Epidermal melanocyte (primary cell): ENCODE data around the gene SLCO4A1.
A peak's percentile ranks its signal among the peaks of the same experiment; 100 is the strongest.

Experiments
- DNase-seq: peaks from one replicate; pipeline ENCODE4 v3.0.0; 2011; ENCODE audit warnings: low spot score; ENCODE audit not compliant: insufficient read length

The SLCO4A1 gene

GRCh38 chr20:62664019-62664971 is 22.0 kb downstream of the SLCO4A1 start:
- DNase-seq: no peak

- no peak for DNase-seq
Observed at GRCh38 chr20:62665153-62665754, 23.0 kb downstream of the SLCO4A1 start.

DNA sequence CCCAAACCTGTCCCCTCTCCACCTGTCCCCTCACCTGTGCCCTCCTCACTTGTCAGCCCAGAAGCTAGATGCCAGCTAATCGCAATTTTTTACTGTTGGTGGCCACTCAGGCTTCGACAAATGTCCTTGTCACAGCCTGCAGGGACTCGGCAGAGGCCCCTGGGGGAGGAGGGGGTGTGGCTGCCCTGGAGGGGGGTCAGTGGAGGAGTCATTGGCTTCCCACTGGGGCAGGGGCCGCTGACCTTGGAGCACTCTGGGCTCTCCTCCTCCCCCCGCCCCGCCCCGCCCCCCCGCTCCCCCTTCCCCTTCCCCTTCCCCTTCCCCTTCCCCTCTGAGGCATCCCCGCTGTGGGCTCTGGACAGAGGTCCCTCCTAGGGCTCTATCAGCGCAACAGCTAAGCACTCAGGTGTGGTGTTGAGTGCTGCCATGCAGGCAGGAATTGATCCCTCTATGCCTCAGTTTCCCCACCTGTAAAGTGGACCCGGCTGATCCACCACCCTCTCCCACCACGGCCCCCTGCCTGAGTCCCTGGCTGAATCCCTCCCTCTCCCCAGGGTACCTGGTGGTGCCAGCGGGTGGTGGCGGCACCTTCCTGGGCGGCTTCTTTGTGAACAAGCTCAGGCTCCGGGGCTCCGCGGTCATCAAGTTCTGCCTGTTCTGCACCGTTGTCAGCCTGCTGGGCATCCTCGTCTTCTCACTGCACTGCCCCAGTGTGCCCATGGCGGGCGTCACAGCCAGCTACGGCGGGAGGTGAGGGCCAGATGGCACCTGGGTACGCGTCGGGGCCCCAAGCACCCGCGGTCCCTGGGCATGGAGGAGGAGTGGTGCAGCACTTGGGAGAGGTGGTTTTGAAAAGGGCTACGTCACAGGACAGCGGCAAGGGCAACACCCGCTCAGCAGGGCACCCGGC is 23.8 kb downstream of the SLCO4A1 start:
- no peak for DNase-seq

- DNase-seq: peak; percentile 76
Observed at GRCh38 chr20:62666736-62667529, 24.6 kb downstream of the SLCO4A1 start.

DNA sequence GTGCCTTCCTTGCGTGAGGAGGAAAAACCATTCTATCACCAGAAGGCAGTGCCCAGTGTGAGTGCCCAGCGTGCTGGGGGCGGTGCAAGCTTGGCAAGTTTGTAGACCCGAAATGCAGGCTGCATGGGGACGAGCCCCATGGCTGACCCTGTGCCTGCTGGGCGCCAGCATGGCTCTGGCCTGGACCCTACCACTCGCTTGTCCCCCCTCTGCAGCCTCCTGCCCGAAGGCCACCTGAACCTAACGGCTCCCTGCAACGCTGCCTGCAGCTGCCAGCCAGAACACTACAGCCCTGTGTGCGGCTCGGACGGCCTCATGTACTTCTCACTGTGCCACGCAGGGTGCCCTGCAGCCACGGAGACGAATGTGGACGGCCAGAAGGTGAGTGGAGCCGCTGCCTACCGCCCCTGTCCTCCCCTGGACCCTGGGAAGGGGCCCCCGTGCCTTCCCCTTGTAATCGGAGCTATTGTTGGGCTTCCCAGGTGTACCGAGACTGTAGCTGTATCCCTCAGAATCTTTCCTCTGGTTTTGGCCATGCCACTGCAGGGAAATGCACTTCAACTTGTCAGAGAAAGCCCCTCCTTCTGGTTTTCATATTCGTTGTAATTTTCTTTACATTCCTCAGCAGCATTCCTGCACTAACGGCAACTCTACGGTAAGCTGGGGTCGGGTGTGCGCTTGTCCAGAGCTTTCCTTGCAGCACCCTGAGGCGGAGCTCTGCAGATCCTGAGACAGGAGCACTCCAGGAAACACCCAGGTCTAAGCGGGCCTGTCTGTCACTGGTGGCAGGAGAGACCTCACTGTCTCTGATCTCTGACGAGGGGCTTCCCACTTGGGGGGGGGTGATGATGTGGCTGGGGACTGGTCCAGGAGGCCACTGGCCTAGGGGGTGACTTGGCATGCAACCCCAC is 25.5 kb downstream of the SLCO4A1 start:
- DNase-seq: no peak

- DNase-seq: peak; percentile 98
Observed at GRCh38 chr20:62668441-62669027, 26.2 kb downstream of the SLCO4A1 start.

DNA sequence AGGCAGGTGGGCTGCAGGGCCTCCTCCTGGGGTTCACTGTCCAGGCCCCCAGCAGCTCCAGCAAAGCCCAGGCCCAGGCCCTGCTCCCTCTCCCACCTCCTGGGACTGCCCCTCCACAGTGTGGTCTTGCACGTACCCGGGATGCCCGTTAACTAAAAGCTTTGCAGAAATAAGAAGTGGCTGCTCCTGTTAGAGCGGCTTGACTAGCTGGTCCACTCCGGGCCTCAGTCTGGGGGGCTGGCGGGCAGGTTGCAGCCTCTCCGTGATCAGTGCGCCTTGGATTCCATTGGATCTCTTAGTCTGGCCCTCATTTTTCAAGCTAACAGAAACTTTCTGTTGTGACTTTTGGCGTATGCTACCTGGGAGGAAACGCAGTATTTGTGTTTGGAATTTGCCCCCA is 26.9 kb downstream of the SLCO4A1 start:
- no peak for DNase-seq

GRCh38 chr20:62670156-62670555 is 27.9 kb downstream of the SLCO4A1 start:
- no peak for DNase-seq

DNA sequence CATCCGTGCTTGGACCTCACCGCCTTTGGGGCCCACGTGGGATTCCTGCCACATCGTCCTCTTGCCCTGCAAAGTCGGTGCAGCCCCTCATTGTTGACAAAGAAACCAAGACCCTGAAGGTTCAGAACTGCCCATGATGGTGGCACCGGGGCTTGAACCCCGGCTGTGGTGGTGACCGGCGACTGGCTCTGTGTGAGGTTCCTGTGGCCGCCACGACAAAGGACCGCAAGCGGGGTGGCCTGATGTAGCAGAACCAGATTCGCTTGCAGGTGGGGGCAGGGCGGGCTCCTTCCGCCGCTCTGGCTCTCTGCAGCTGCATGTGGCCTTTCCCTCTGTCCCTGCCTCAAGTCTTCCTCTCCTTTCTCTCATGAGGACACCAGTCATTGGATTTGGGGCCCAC is 28.7 kb downstream of the SLCO4A1 start:
- no peak for DNase-seq

DNA sequence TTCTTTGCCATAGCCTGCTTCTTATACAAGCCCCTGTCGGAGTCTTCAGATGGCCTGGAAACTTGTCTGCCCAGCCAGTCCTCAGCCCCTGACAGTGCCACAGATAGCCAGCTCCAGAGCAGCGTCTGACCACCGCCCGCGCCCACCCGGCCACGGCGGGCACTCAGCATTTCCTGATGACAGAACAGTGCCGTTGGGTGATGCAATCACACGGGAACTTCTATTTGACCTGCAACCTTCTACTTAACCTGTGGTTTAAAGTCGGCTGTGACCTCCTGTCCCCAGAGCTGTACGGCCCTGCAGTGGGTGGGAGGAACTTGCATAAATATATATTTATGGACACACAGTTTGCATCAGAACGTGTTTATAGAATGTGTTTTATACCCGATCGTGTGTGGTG is 29.5 kb downstream of the SLCO4A1 start:
- DNase-seq: no peak

GRCh38 chr20:62674370-62674769 is 32.1 kb downstream of the SLCO4A1 start:
- no peak for DNase-seq

DNA sequence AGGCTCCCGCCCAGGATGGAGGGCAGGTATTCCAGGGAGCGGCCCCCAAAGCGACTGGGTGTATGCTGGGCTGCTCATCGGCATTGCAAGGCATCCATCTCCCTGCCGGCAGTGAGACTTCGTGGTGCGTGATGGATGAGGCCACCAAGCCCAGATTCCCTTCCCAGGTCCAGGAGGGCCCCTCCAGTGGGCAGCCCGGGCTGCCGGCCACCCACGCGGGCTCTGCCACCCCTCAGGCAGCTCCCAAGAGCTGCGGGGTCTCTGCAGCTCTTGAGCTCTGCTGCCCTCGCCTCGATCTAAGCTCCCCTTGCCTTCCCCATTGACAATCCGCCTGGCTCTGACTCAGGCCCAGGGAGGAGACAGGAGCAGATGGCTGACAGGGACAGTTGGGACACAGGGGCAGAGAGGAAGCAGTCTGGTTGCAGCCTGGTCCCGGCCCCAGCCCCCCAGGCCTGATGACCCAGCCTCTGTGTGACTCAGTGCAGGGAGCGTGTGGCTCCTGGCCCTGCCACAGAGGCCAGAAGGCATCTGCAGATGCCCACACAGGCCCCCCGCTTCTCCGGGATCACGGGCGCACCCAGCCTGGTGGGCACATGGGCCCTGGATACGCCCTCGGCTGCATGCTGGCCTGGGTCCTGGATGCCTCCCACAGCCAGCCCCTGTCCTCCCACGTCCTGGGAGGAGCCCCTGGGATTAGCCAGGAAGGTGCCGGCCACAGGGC is 33.0 kb downstream of the SLCO4A1 start:
- no peak for DNase-seq

- DNase-seq: no peak
Observed at GRCh38 chr20:62675877-62676260, 33.6 kb downstream of the SLCO4A1 start.

DNA sequence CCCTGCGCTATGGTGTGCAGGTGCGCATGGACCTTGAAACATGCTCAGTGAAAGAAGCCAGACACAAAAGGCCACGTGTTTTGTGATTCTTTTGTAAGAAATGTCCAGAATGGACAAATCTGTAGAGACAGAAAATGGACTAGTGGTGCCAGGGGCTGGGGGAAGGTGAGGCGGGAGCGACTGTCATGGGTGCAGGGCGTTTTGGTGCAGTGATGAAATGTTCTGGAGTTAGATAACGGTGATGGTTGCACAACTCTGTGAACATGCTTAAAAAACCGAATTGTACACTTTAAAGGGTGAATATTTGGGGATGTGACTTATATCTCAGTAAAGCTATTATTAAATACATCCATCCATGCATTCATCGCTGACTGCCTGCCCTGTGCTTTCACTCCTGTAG is 34.7 kb downstream of the SLCO4A1 start:
- no peak for DNase-seq

GRCh38 chr20:62677678-62678077 is 35.4 kb downstream of the SLCO4A1 start:
- DNase-seq: no peak

- DNase-seq: no peak
Observed at GRCh38 chr20:62678553-62678952, 36.2 kb downstream of the SLCO4A1 start.

GRCh38 chr20:62679978-62680589 is 37.8 kb downstream of the SLCO4A1 start:
- no peak for DNase-seq

GRCh38 chr20:62682912-62683517 is 40.7 kb downstream of the SLCO4A1 start:
- DNase-seq: no peak
